A549 treated with CpdA at 1 μM for 4 hours (cell line): Measurements from ENCODE around the gene HIBADH. TPM values are rescaled to one million over a fixed set of nuclear protein-coding genes. Genes with fewer than 3 reads are reported as not detected.

Source experiments
- total RNA-seq: library from RNA; stranded (reverse); fragments of 200-300 nt; extraction: Qiagen RNA extraction; gene quantifications from 5 replicates; pipeline ENCODE4 v1.2.3, GENCODE V29; 2022; ENCODE audit warnings: low read depth

The HIBADH gene
- total RNA-seq = 39.6 to 46.0 TPM (median 43.9 TPM) in 5 replicates

DNA sequence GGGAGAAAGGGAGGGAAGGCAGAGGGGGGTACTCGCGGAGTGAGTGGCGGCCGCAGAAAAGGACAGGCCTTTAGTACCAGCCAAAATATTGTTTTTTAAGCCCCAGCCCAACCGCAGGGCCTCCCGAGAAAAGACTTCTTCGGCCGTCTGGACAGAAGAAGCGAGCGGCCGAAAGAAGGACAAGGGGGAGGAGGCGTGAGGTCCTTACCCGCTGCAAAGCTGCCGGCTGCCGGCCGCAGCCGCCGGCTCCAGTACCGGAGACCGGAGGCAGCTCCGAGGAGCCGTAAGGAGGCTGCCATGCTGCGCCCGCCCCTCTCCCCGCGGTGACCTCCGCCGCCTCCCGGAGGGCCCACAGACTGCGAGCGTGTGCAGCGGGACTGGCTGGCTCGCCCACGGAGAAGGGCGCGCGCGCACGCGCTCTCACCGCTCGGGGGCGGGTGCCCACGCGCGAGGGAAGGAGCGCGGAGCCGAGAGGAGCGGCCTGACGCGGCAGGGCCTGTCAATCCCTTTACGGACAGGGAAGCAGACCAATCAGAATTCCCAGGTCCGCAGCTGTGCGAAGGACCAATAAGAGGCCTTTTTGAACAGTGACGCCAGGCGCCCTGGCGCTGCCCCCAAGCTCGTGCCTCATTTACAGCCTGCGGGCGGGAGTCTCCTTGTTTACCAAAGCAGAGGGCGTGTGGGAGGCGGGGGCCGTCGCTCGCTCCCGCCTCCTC is at the start of gene HIBADH:
TSS of gene HIBADH (minus strand) at position 394 of the 716 bp plus-strand sequence. CDS start at position 299, 95 bp downstream.

Other genes with a start within 250 kb of the HIBADH start
- gene TAX1BP1, start 77.3 kb upstream of the HIBADH start, total RNA-seq = 65.6 to 111 TPM (median 76.1 TPM) in 5 replicates